MM.1S (cell line): ENCODE results near the gene CD84.

ENCODE experiments used
- EZH2 ChIP-seq: fragments of 300-600 bp; sonication (generic); optimal IDR thresholded peaks from 2 replicates; pipeline ENCODE3; 2017; ENCODE audit warnings: low read depth, mild to moderate bottlenecking, antibody characterized with exemption, low read length, mixed read lengths
- EZH2phosphoT487 ChIP-seq: fragments of 300-600 bp; sonication (generic); IDR thresholded peaks from 2 replicates; pipeline ENCODE4 v1.6.1; 2018; ENCODE audit warnings: antibody characterized with exemption, low read length
- TF ChIP-seq, protein P1 (sequence below): fragments of 300-600 bp; sonication (generic); IDR thresholded peaks from 2 replicates; pipeline ENCODE4 v1.5.1; 2016; ENCODE audit warnings: antibody characterized with exemption, low read length, mixed read lengths

DNA sequence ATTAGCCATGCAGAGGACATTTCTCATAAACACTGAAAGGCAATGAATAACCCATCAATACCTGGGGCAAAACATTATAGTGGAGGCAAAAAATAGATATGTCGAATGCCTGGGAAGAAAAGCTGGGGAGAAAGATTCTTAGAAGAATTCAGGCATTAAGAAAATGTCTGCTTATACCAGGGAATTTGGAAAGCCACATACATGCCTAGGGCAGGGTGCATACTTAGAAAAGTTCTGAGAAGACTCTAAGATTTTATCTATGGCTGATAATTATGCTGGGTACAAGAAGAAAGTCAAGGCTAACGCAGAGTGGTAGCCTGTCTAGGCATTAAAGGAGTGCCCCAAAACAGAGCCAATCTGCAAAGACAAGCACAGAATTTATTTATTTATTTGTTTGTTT lies 74.6 kb downstream of the CD84 start:
- TF ChIP-seq, protein P1, sequence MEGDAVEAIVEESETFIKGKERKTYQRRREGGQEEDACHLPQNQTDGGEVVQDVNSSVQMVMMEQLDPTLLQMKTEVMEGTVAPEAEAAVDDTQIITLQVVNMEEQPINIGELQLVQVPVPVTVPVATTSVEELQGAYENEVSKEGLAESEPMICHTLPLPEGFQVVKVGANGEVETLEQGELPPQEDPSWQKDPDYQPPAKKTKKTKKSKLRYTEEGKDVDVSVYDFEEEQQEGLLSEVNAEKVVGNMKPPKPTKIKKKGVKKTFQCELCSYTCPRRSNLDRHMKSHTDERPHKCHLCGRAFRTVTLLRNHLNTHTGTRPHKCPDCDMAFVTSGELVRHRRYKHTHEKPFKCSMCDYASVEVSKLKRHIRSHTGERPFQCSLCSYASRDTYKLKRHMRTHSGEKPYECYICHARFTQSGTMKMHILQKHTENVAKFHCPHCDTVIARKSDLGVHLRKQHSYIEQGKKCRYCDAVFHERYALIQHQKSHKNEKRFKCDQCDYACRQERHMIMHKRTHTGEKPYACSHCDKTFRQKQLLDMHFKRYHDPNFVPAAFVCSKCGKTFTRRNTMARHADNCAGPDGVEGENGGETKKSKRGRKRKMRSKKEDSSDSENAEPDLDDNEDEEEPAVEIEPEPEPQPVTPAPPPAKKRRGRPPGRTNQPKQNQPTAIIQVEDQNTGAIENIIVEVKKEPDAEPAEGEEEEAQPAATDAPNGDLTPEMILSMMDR, result no peak
- TF ChIP-seq EZH2, result no peak
- no peak for TF ChIP-seq EZH2phosphoT487
